Vagina (tissue), 2 donors: ENCODE results near the gene USP34.

Experiments
- POLR2A ChIP-seq, 2 donors: fragments of 450-650 bp; IDR thresholded peaks; one replicate each; pipeline ENCODE4 v1.6.1; 2017; ENCODE audit warnings: antibody characterized with exemption in 2 of 2, mild to moderate bottlenecking in 2 of 2, moderate library complexity in 2 of 2
- POLR2AphosphoS5 ChIP-seq, 2 donors: sonication (generic); formaldehyde crosslinking; IDR thresholded peaks; one replicate each; pipeline ENCODE4 v1.9.0; 2017; ENCODE audit warnings: antibody characterized with exemption in 2 of 2, mild to moderate bottlenecking in 2 of 2, low read depth in 1 of 2; ENCODE audit not compliant: insufficient read depth in 1 of 2
- TF ChIP-seq, protein P1 (sequence below), 3 experiments: fragments of 450-650 bp in 2 of 3; fragments of 200-600 bp in 1 of 3; sonication (generic) in 1 of 3; IDR thresholded peaks; one replicate each; pipeline ENCODE4 v1.5.1; 2017 to 2019; ENCODE audit warnings: antibody characterized with exemption in 3 of 3, mild to moderate bottlenecking in 2 of 3, moderate library complexity in 2 of 3

DNA sequence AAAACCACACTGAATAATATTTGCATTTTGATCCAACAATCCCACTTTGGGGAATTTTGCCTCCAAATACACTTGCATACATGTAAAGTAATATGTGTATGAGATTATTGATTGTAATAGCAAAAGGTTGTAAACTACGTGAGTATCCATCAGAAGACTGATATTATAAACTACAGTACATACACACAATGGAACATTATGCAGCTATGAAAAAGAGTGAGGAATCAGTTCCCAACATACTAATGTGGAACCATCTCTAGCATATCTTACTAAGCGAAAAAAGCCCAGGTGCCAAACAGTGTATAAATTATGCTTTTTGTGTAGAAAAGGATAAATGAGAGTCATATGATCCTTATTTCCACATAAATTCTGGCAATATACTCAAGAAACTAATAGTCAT lies 324.9 kb downstream of the USP34 start:
- TF ChIP-seq, protein P1, sequence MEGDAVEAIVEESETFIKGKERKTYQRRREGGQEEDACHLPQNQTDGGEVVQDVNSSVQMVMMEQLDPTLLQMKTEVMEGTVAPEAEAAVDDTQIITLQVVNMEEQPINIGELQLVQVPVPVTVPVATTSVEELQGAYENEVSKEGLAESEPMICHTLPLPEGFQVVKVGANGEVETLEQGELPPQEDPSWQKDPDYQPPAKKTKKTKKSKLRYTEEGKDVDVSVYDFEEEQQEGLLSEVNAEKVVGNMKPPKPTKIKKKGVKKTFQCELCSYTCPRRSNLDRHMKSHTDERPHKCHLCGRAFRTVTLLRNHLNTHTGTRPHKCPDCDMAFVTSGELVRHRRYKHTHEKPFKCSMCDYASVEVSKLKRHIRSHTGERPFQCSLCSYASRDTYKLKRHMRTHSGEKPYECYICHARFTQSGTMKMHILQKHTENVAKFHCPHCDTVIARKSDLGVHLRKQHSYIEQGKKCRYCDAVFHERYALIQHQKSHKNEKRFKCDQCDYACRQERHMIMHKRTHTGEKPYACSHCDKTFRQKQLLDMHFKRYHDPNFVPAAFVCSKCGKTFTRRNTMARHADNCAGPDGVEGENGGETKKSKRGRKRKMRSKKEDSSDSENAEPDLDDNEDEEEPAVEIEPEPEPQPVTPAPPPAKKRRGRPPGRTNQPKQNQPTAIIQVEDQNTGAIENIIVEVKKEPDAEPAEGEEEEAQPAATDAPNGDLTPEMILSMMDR (IDR thresholded peaks at IDR 0.05) = no peak
- TF ChIP-seq POLR2A (IDR thresholded peaks at IDR 0.05) (no peak), POLR2AphosphoS5 (IDR thresholded peaks at IDR 0.05; ENCODE audit: insufficient read depth in 1 of 2, low read depth in 1 of 2) (no peak)
